Osteoblast (primary cell): Measurements from ENCODE around the gene PLP1. TPM values are rescaled to one million over a fixed set of nuclear protein-coding genes. Genes with fewer than 3 reads are reported as not detected.

Source experiments
- DNase-seq: peaks from one replicate; pipeline ENCODE4 v3.0.0; 2011; ENCODE audit warnings: low spot score, mixed read lengths; ENCODE audit not compliant: insufficient read length; ENCODE audit errors: missing footprints
- H2AFZ ChIP-seq: 2 replicates; pipeline ENCODE4 v1.6.0; 2011; ENCODE audit warnings: mild to moderate bottlenecking, low read length
- H3K27ac ChIP-seq: 2 replicates; pipeline ENCODE4 v1.5.1; 2011; ENCODE audit warnings: mild to moderate bottlenecking, low read depth, low read length, moderate library complexity
- H3K27me3 ChIP-seq: 2 replicates; pipeline ENCODE4 v1.6.0; 2012; ENCODE audit warnings: mild to moderate bottlenecking, control low read depth, inconsistent platforms, low read length, moderate library complexity; ENCODE audit not compliant: insufficient read depth
- H3K36me3 ChIP-seq: 2 replicates; pipeline ENCODE4 v1.5.1; 2011; ENCODE audit warnings: mild to moderate bottlenecking, low read length, control low read depth, moderate library complexity; ENCODE audit not compliant: insufficient read depth
- H3K4me1 ChIP-seq: 2 replicates; pipeline ENCODE4 v1.5.1; 2011; ENCODE audit warnings: mild to moderate bottlenecking, low read length, control low read depth, moderate library complexity; ENCODE audit not compliant: insufficient read depth
- H3K4me2 ChIP-seq: 2 replicates; pipeline ENCODE4 v1.6.0; 2011; ENCODE audit warnings: mild to moderate bottlenecking, low read length; ENCODE audit not compliant: insufficient read depth
- H3K4me3 ChIP-seq: fragments of 200-600 bp; sonication (generic); 3 replicates; pipeline ENCODE4 v1.5.1; 2012; ENCODE audit warnings: mild to moderate bottlenecking, low read length, inconsistent platforms; ENCODE audit not compliant: insufficient read depth
- H3K79me2 ChIP-seq: 2 replicates; pipeline ENCODE4 v1.6.0; 2012; ENCODE audit warnings: mild to moderate bottlenecking, low read length, control low read depth, inconsistent platforms; ENCODE audit not compliant: insufficient read depth
- H3K9me3 ChIP-seq: 2 replicates; pipeline ENCODE4 v1.5.1; 2011; ENCODE audit warnings: low read depth, low read length, control low read depth
- H4K20me1 ChIP-seq: 2 replicates; pipeline ENCODE4 v1.6.0; 2012; ENCODE audit warnings: mild to moderate bottlenecking, low read length, control low read depth; ENCODE audit not compliant: insufficient read depth
- total RNA-seq: library from RNA; depleted of rRNA; stranded (reverse); fragments of >200 nt; gene quantifications from 2 replicates; pipeline ENCODE4 v1.2.3, GENCODE V29; 2012
- TF ChIP-seq, protein P1 (sequence below): IDR thresholded peaks from 2 replicates; pipeline ENCODE4 v1.5.1; 2011; ENCODE audit warnings: mild to moderate bottlenecking, low read depth, low read length, moderate library complexity; ENCODE audit errors: extremely low read depth

The PLP1 gene
- total RNA-seq: 0.29 and 0.36 TPM in 2 replicates

- Histone ChIP-seq H3K4me2 (no peak within 1 kb of the TSS), H3K27ac (no peak within 1 kb of the TSS), H3K9me3 (no peaks in the 10 kb centered on the region), H4K20me1 (peaks cover 2% of the 10 kb centered on the region), H3K79me2 (no peaks in the 10 kb centered on the region), H3K27me3 (peaks cover 50% of the 10 kb centered on the region), H3K4me1 (no peaks in the 10 kb centered on the region), H3K36me3 (no peaks in the 10 kb centered on the region), H2AFZ (no peak within 1 kb of the TSS), H3K4me3 (no peak within 1 kb of the TSS)
- TF ChIP-seq, protein P1, sequence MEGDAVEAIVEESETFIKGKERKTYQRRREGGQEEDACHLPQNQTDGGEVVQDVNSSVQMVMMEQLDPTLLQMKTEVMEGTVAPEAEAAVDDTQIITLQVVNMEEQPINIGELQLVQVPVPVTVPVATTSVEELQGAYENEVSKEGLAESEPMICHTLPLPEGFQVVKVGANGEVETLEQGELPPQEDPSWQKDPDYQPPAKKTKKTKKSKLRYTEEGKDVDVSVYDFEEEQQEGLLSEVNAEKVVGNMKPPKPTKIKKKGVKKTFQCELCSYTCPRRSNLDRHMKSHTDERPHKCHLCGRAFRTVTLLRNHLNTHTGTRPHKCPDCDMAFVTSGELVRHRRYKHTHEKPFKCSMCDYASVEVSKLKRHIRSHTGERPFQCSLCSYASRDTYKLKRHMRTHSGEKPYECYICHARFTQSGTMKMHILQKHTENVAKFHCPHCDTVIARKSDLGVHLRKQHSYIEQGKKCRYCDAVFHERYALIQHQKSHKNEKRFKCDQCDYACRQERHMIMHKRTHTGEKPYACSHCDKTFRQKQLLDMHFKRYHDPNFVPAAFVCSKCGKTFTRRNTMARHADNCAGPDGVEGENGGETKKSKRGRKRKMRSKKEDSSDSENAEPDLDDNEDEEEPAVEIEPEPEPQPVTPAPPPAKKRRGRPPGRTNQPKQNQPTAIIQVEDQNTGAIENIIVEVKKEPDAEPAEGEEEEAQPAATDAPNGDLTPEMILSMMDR: no peak
- no peak for DNase-seq
These were observed at the start of gene PLP1 for GRCh38 chrX:103776546-103776945. PLP1 (plus strand) TSS chrX:103776840; CDS start chrX:103776996, 156 bp downstream.

- Histone ChIP-seq H3K27ac (no peak overlapping the region), H2AFZ (no peak overlapping the region), H3K4me1 (peaks cover 20% of the 10 kb centered on the region), H3K36me3 (no peaks in the 10 kb centered on the region), H3K4me2 (no peak overlapping the region), H3K27me3 (peaks cover 17% of the 10 kb centered on the region), H3K4me3 (no peak overlapping the region), H3K79me2 (no peaks in the 10 kb centered on the region), H3K9me3 (no peaks in the 10 kb centered on the region), H4K20me1 (no peaks in the 10 kb centered on the region)
- DNase-seq: no peak
- TF ChIP-seq, protein P1: no peak
These were observed 49.5 kb upstream of the PLP1 start for GRCh38 chrX:103727115-103727514.

DNA sequence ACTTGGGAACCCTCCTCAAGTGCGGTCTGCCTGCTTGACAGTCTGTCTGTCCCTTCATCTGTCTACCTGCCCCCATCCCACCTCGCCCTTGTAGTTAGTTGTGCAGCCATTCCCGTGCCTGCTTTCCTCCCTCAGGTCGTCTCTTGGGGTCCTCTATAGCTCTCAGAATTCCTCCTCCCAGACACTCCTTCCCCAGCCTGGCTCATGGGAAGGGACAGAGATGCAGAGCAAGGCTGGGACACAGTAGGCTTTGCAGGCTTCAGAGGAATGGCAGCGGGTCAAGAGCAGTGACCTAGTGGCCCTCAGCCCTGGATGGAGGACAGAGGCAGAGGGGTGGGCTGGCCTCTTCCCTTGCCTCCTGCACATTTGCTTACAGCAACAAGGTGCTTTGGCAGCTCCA lies 47.6 kb upstream of the PLP1 start:
- no peak overlapping the region for H3K4me3 ChIP-seq
- H2AFZ ChIP-seq: no peak overlapping the region
- peaks cover 15% of the 10 kb centered on the region for H3K27me3 ChIP-seq
- no peaks in the 10 kb centered on the region for H3K9me3 ChIP-seq
- no peaks in the 10 kb centered on the region for H3K36me3 ChIP-seq
- no peaks in the 10 kb centered on the region for H3K79me2 ChIP-seq
- no peak overlapping the region for H3K27ac ChIP-seq
- no peaks in the 10 kb centered on the region for H4K20me1 ChIP-seq
- DNase-seq: no peak
- TF ChIP-seq, protein P1: no peak
- H3K4me2 ChIP-seq: no peak overlapping the region
- peaks cover 19% of the 10 kb centered on the region for H3K4me1 ChIP-seq

- Histone ChIP-seq H3K79me2 (no peaks in the 10 kb centered on the region), H3K9me3 (no peaks in the 10 kb centered on the region), H3K4me1 (peaks cover 19% of the 10 kb centered on the region), H3K27ac (peak overlapping the region; percentile 93), H3K27me3 (peaks cover 13% of the 10 kb centered on the region), H2AFZ (no peak overlapping the region), H3K36me3 (no peaks in the 10 kb centered on the region), H3K4me2 (peak overlapping the region; percentile 42), H4K20me1 (no peaks in the 10 kb centered on the region), H3K4me3 (no peak overlapping the region)
- TF ChIP-seq, protein P1: no peak
- no peak for DNase-seq
These were observed 46.4 kb upstream of the PLP1 start for GRCh38 chrX:103730147-103730795.
